Measurements from ENCODE around the gene PRELP. TPM values are rescaled to one million over a fixed set of nuclear protein-coding genes. Genes with fewer than 3 reads are reported as not detected.

PRELP gene
- total and polyA plus RNA-seq, 10 of the 15 experiments (the other 5 are each of a cell fraction or from before 2014, with no cell fraction given), result 0.03 to 0.05 TPM; not detected in 8

DNA sequence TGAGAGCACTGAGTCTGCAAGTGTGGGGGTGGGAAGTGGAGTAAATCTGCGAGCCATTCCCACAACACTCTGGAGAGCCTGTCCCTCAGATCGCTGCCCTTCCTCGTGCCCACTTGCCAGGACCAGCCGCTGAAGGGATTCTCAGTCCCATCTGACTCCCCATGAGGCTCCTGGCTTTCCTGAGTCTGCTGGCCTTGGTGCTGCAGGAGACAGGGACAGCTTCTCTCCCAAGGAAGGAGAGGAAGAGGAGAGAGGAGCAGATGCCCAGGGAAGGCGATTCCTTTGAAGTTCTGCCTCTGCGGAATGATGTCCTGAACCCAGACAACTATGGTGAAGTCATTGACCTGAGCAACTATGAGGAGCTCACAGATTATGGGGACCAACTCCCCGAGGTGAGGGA lies 20.2 kb downstream of the PRELP start:
- no peak for TF ChIP-seq CBX3 (IDR thresholded peaks at IDR 0.05; ENCODE audit: borderline replicate concordance, low read depth)
- TF ChIP-seq, protein P1, sequence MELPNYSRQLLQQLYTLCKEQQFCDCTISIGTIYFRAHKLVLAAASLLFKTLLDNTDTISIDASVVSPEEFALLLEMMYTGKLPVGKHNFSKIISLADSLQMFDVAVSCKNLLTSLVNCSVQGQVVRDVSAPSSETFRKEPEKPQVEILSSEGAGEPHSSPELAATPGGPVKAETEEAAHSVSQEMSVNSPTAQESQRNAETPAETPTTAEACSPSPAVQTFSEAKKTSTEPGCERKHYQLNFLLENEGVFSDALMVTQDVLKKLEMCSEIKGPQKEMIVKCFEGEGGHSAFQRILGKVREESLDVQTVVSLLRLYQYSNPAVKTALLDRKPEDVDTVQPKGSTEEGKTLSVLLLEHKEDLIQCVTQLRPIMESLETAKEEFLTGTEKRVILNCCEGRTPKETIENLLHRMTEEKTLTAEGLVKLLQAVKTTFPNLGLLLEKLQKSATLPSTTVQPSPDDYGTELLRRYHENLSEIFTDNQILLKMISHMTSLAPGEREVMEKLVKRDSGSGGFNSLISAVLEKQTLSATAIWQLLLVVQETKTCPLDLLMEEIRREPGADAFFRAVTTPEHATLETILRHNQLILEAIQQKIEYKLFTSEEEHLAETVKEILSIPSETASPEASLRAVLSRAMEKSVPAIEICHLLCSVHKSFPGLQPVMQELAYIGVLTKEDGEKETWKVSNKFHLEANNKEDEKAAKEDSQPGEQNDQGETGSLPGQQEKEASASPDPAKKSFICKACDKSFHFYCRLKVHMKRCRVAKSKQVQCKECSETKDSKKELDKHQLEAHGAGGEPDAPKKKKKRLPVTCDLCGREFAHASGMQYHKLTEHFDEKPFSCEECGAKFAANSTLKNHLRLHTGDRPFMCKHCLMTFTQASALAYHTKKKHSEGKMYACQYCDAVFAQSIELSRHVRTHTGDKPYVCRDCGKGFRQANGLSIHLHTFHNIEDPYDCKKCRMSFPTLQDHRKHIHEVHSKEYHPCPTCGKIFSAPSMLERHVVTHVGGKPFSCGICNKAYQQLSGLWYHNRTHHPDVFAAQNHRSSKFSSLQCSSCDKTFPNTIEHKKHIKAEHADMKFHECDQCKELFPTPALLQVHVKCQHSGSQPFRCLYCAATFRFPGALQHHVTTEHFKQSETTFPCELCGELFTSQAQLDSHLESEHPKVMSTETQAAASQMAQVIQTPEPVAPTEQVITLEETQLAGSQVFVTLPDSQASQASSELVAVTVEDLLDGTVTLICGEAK (IDR thresholded peaks at IDR 0.05; ENCODE audit: borderline replicate concordance), result no peak
- TF ChIP-seq NR2C1 (IDR thresholded peaks at IDR 0.05), result no peak
- no peak for TF ChIP-seq KDM1A (IDR thresholded peaks at IDR 0.05; ENCODE audit: borderline replicate concordance)
- no peak for TF ChIP-seq NR2F1 (conservative IDR thresholded peaks at IDR 0.05)
- TF ChIP-seq RAD51 (IDR thresholded peaks at IDR 0.05), result no peak
- no peak for TF ChIP-seq RB1 (IDR thresholded peaks at IDR 0.05; ENCODE audit: borderline replicate concordance)
- TF ChIP-seq, protein P2, sequence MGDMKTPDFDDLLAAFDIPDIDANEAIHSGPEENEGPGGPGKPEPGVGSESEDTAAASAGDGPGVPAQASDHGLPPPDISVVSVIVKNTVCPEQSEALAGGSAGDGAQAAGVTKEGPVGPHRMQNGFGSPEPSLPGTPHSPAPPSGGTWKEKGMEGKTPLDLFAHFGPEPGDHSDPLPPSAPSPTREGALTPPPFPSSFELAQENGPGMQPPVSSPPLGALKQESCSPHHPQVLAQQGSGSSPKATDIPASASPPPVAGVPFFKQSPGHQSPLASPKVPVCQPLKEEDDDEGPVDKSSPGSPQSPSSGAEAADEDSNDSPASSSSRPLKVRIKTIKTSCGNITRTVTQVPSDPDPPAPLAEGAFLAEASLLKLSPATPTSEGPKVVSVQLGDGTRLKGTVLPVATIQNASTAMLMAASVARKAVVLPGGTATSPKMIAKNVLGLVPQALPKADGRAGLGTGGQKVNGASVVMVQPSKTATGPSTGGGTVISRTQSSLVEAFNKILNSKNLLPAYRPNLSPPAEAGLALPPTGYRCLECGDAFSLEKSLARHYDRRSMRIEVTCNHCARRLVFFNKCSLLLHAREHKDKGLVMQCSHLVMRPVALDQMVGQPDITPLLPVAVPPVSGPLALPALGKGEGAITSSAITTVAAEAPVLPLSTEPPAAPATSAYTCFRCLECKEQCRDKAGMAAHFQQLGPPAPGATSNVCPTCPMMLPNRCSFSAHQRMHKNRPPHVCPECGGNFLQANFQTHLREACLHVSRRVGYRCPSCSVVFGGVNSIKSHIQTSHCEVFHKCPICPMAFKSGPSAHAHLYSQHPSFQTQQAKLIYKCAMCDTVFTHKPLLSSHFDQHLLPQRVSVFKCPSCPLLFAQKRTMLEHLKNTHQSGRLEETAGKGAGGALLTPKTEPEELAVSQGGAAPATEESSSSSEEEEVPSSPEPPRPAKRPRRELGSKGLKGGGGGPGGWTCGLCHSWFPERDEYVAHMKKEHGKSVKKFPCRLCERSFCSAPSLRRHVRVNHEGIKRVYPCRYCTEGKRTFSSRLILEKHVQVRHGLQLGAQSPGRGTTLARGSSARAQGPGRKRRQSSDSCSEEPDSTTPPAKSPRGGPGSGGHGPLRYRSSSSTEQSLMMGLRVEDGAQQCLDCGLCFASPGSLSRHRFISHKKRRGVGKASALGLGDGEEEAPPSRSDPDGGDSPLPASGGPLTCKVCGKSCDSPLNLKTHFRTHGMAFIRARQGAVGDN (IDR thresholded peaks at IDR 0.05), result no peak
- TF ChIP-seq JUND (IDR thresholded peaks at IDR 0.05; ENCODE audit: low read depth, low read length), result no peak
- no peak for TF ChIP-seq RAD21 (IDR thresholded peaks at IDR 0.05; ENCODE audit: insufficient read depth, low read depth, low read length)
- TF ChIP-seq ETV6 (conservative IDR thresholded peaks at IDR 0.05 in 1 of 2, IDR thresholded peaks at IDR 0.05 in 1 of 2; ENCODE audit: borderline replicate concordance in 1 of 2, low read depth in 1 of 2), result no peak
- no peak for TF ChIP-seq SUZ12 (IDR thresholded peaks at IDR 0.05; ENCODE audit: unreplicated experiment)

More for the DNA sequence above, 20.2 kb downstream of the PRELP start:
- H4K20me1 ChIP-seq (ENCODE audit: control insufficient read depth, insufficient read depth), result no peaks in the 10 kb centered on the region
- H3K4me1 ChIP-seq (ENCODE audit: control insufficient read depth, insufficient read depth, low read length), result no peaks in the 10 kb centered on the region
- SMC1A ChIA-PET (ENCODE audit: uncharacterized antibody, unreplicated experiment), result no interaction called here
- DNase-seq (ENCODE audit: low read depth, low spot score), result no peak
- no peaks in the 10 kb centered on the region for H3K79me2 ChIP-seq (ENCODE audit: control insufficient read depth, insufficient read depth, low read length)
- in situ Hi-C loops (cut with MboI) (no loop called here), intact Hi-C loops (cut with micrococcal nuclease; ENCODE audit: unreplicated experiment) (no loop called here)
- H3K4me3 ChIP-seq, result no peak overlapping the region
- RAD21 ChIA-PET (ENCODE audit: unreplicated experiment), result no interaction called here
- BruUV-seq (replicated peaks), result no TSS peak
- CTCF ChIA-PET, result interaction anchor here (2.3 to 2.8 kb wide), 2 partner anchors 8 to 156 kb away, joined by 7 to 12 read pairs; no protein-coding TSS in a partner anchor
- no peak for FAIRE-seq
- no peak overlapping the region for H3K9ac ChIP-seq (ENCODE audit: control insufficient read depth, insufficient read depth, low read length)
- H3K9me3 ChIP-seq (replicated peaks; ENCODE audit: control insufficient read depth, insufficient read depth, low read length), result no peaks in the 10 kb centered on the region
- no peak overlapping the region for H2AFZ ChIP-seq (ENCODE audit: control insufficient read depth, low read depth, low read length)
- ATAC-seq, result no peak
- no peak overlapping the region for H3K27ac ChIP-seq (ENCODE audit: control insufficient read depth, insufficient read depth)
- H3K27me3 ChIP-seq (replicated peaks in 1 of 2; ENCODE audit: control insufficient read depth in 2 of 2, insufficient read depth in 2 of 2, low read length in 1 of 2), result peaks cover 0 to under 1% of the 10 kb centered on the region in 2 experiments; a peak in 2 of 4 replicates
- no peaks in the 10 kb centered on the region for H3K36me3 ChIP-seq (ENCODE audit: control insufficient read depth in 2 of 2, insufficient read depth in 2 of 2, low read length in 1 of 2)
- H3K4me2 ChIP-seq (ENCODE audit: control insufficient read depth, insufficient read depth), result no peak overlapping the region
- WGBS (ENCODE audit: insufficient coverage, insufficient replicate concordance, low lambda C conversion rate, missing lambda C conversion rate), result 43% methylated on average over 7 of the region's 7 CpGs
- POLR2A ChIA-PET, result no interaction called here

All from GM12878 (cell line).